ENCODE results near the gene LMO2. TPM values are rescaled to one million over a fixed set of nuclear protein-coding genes. Genes with fewer than 3 reads are reported as not detected.
A peak's percentile ranks its signal among the peaks of the same experiment; 100 is the strongest.

The LMO2 gene
- total and polyA plus RNA-seq, 2 donors (not counting 1 experiment from before 2014, with no cell fraction given): 6.2 to 10.7 TPM

DNA sequence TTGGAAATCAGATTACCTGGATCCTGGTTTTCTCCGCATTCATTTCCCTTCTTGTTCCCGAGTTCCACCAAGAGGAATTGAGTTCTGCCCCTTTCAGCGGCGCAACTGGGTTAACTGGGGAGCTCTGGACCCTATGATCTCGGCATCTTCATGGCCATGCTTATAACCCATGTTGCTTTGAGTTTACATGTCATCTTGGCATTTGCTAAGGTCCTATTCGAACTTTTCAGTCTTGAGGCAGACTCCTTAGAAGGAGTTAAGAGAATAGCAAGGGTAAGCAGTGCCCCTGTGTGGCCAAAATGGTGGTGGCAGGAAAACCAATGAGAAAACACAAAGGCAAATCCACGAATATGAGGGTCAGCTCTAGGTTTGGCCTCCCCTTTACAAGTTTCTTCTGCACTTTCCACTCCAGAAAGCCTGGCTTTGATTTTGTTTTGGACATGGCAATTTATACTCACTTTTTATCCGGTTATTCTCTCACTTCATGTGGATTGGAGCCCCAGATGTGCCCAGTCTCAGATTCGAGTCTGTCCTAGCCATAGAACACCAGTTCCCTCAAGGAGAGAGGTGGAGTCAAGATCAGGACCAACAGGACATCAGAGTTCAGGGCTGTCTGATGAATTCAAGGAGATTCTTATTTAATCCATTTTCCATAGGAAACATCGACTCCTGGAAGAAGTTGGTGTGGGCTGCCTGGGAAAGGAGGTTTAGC lies 62.3 kb downstream of the LMO2 start:
- ChIA-PET POLR2A (no interaction called here), CTCF (interaction anchor here (0.7 to 10.0 kb wide), 13 partner anchors 8 to 1020 kb away, joined by 3 to 123 read pairs (median 3); no protein-coding TSS in a partner anchor)
- H3K27me3 ChIP-seq (replicated peaks in 1 of 4; ENCODE audit: control extremely low read depth in 1 of 4, control insufficient read depth in 3 of 4, insufficient read depth in 4 of 4, low read length in 3 of 4): peaks cover 0 to 39% (median 36%) of the 10 kb centered on the region in 4 experiments
- H3K4me1 ChIP-seq (ENCODE audit: control insufficient read depth in 2 of 2, insufficient read depth in 2 of 2, low read length in 2 of 2): peaks cover 10 to 14% of the 10 kb centered on the region in 2 donors
- H3K27ac ChIP-seq (ENCODE audit: low read length in 2 of 2): no peak overlapping the region
- peak overlapping the region; percentile 78 for H3K4me2 ChIP-seq (replicated peaks; ENCODE audit: low read depth, low read length, poor library complexity, severe bottlenecking)
- H2AFZ ChIP-seq (ENCODE audit: insufficient read depth, low read depth, low read length, poor library complexity, severe bottlenecking): peak overlapping the region; percentile 72
- ATAC-seq (ENCODE audit: low read depth): peak; percentile 76
- H4K20me1 ChIP-seq (ENCODE audit: control insufficient read depth, insufficient read depth, low read length, poor library complexity, severe bottlenecking): no peaks in the 10 kb centered on the region
- Mint-ChIP-seq H3K27ac (no peak overlapping the region), H3K4me3 (peak overlapping the region; percentile 86), H3K9me3 (ENCODE audit: insufficient read depth) (no peaks in the 10 kb centered on the region), H3K4me1 (peaks cover 8% of the 10 kb centered on the region), H3K27me3 (peaks cover 49% of the 10 kb centered on the region)
- no peaks in the 10 kb centered on the region for H3K9me3 ChIP-seq (ENCODE audit: control extremely low read depth in 1 of 3, control insufficient read depth in 2 of 3, insufficient read depth in 1 of 3, low read length in 2 of 3)
- H3K79me2 ChIP-seq (ENCODE audit: control insufficient read depth, insufficient read depth, low read length): no peaks in the 10 kb centered on the region
- peak overlapping the region; percentile 57 for H3K9ac ChIP-seq (ENCODE audit: low read length)
- H3K4me3 ChIP-seq (ENCODE audit: control extremely low read depth in 1 of 5, extremely low read depth in 1 of 5, insufficient read depth in 1 of 5, low read depth in 2 of 5, low read length in 4 of 5): peak overlapping the region in 3 of 5 experiments; percentile 28 to 48 (median 32)
- H3K36me3 ChIP-seq (replicated peaks in 1 of 2; ENCODE audit: control extremely low read depth in 1 of 2, control insufficient read depth in 1 of 2, extremely low read depth in 1 of 2, insufficient read depth in 2 of 2, low read length in 1 of 2): no peaks in the 10 kb centered on the region
- 3% methylated on average over 6 of the region's 10 CpGs for WGBS (ENCODE audit: insufficient coverage)
- TF ChIP-seq, protein P1, sequence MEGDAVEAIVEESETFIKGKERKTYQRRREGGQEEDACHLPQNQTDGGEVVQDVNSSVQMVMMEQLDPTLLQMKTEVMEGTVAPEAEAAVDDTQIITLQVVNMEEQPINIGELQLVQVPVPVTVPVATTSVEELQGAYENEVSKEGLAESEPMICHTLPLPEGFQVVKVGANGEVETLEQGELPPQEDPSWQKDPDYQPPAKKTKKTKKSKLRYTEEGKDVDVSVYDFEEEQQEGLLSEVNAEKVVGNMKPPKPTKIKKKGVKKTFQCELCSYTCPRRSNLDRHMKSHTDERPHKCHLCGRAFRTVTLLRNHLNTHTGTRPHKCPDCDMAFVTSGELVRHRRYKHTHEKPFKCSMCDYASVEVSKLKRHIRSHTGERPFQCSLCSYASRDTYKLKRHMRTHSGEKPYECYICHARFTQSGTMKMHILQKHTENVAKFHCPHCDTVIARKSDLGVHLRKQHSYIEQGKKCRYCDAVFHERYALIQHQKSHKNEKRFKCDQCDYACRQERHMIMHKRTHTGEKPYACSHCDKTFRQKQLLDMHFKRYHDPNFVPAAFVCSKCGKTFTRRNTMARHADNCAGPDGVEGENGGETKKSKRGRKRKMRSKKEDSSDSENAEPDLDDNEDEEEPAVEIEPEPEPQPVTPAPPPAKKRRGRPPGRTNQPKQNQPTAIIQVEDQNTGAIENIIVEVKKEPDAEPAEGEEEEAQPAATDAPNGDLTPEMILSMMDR (IDR thresholded peaks at IDR 0.05): peak; percentile 77
- no peak for TF ChIP-seq EZH2 (IDR thresholded peaks at IDR 0.05; ENCODE audit: borderline replicate concordance, insufficient read depth, low read depth, low read length, poor library complexity, severe bottlenecking)
- intact Hi-C loops (cut with micrococcal nuclease): loop anchor here (1.0 to 2.0 kb wide), 3 partner anchors 21 to 663 kb away; no protein-coding TSS in a partner anchor
- DNase-seq: peak; percentile 73
